GM23338 (cell line): ENCODE results near the gene DTNA. TPM values are rescaled to one million over a fixed set of nuclear protein-coding genes. Genes with fewer than 3 reads are reported as not detected.

Source experiments
- ATAC-seq: fragments of 200-7000 bp; cut with Tn5 transposase; 3 replicates; pipeline ENCODE4 v1.9.1; 2020
- DNase-seq: peaks from one replicate; pipeline ENCODE4 v3.0.0-alpha.2; 2015; ENCODE audit warnings: low spot score
- H2AFZ ChIP-seq: fragments of 200-600 bp; sonication (generic); 2 replicates; pipeline ENCODE4 v1.8.0; 2016; ENCODE audit warnings: antibody characterized with exemption, mild to moderate bottlenecking, moderate library complexity
- H3F3A ChIP-seq: fragments of 200-600 bp; sonication (generic); replicated peaks from 2 replicates; pipeline ENCODE4 v1.8.0; 2017; ENCODE audit warnings: antibody characterized with exemption, mixed run types, low read depth
- H3K27ac ChIP-seq: fragments of 200-600 bp; sonication (generic); 2 replicates; pipeline ENCODE4 v1.6.1; 2016; ENCODE audit warnings: low read depth
- H3K27me3 ChIP-seq: fragments of 200-600 bp; sonication (generic); 2 replicates; pipeline ENCODE4 v1.8.0; 2016; ENCODE audit warnings: mild to moderate bottlenecking, mixed run types, moderate library complexity; ENCODE audit not compliant: insufficient read depth
- H3K36me3 ChIP-seq: fragments of 200-600 bp; sonication (generic); 2 replicates; pipeline ENCODE4 v1.8.0; 2016; ENCODE audit warnings: mild to moderate bottlenecking; ENCODE audit not compliant: insufficient read depth
- H3K4me1 ChIP-seq: fragments of 200-600 bp; sonication (generic); 2 replicates; pipeline ENCODE4 v1.8.0; 2016; ENCODE audit warnings: mild to moderate bottlenecking, moderate library complexity; ENCODE audit not compliant: insufficient read depth
- H3K4me2 ChIP-seq: fragments of 200-600 bp; sonication (generic); 2 replicates; pipeline ENCODE4 v1.7.1; 2017; ENCODE audit warnings: mixed run types
- H3K4me3 ChIP-seq: fragments of 200-600 bp; sonication (generic); 2 replicates; pipeline ENCODE4 v1.6.1; 2016; ENCODE audit warnings: mixed run types
- H3K79me2 ChIP-seq: fragments of 200-600 bp; sonication (generic); replicated peaks from 2 replicates; pipeline ENCODE4 v1.8.0; 2017; ENCODE audit warnings: mild to moderate bottlenecking; ENCODE audit not compliant: insufficient read depth
- H3K9me2 ChIP-seq: fragments of 200-600 bp; sonication (generic); 2 replicates; pipeline ENCODE4 v1.8.0; 2017; ENCODE audit not compliant: insufficient read depth
- H4K20me1 ChIP-seq: fragments of 200-600 bp; sonication (generic); replicated peaks from 2 replicates; pipeline ENCODE4 v1.8.0; 2017; ENCODE audit warnings: mild to moderate bottlenecking; ENCODE audit not compliant: insufficient read depth
- H3K27ac Mint-ChIP-seq: 2 replicates; pipeline ENCODE4 v1.8.0; 2020; ENCODE audit warnings: inconsistent platforms, mild to moderate bottlenecking, moderate library complexity, mixed read lengths
- H3K27me3 Mint-ChIP-seq: 3 replicates; pipeline ENCODE4 v1.8.0; 2022; ENCODE audit warnings: low read depth, mild to moderate bottlenecking, moderate library complexity, mixed read lengths, inconsistent platforms; ENCODE audit not compliant: insufficient read depth, poor library complexity
- H3K36me3 Mint-ChIP-seq: 3 replicates; pipeline ENCODE4 v1.8.0; 2021; ENCODE audit warnings: low read depth, mild to moderate bottlenecking, inconsistent platforms, moderate library complexity, mixed read lengths
- H3K4me1 Mint-ChIP-seq: 3 replicates; pipeline ENCODE4 v1.8.0; 2020; ENCODE audit warnings: mild to moderate bottlenecking, inconsistent platforms, mixed read lengths
- H3K4me3 Mint-ChIP-seq: 3 replicates; pipeline ENCODE4 v1.8.0; 2021; ENCODE audit warnings: moderate library complexity, mild to moderate bottlenecking, inconsistent platforms, mixed read lengths
- H3K9me3 Mint-ChIP-seq: 3 replicates; pipeline ENCODE4 v1.8.0; 2020; ENCODE audit warnings: moderate library complexity, mild to moderate bottlenecking, inconsistent platforms, mixed read lengths
- CREB1 ChIP-seq: fragments of 250-450 bp; sonication (Bioruptor Pico); IDR thresholded peaks from 2 replicates; pipeline ENCODE4 v1.5.0; 2020; ENCODE audit warnings: low read depth, mild to moderate bottlenecking, moderate library complexity
- CTCF ChIP-seq, 2 experiments: fragments of 200-600 bp in 1 of 2; sonication (generic) in 1 of 2; conservative IDR thresholded peaks; 2 replicates each; pipeline versions ENCODE4 v1.5.1 to v1.6.1; 2016 to 2017; ENCODE audit warnings: antibody characterized with exemption in 2 of 2, low read depth in 2 of 2, mild to moderate bottlenecking in 2 of 2, moderate library complexity in 1 of 2
- ETS1 ChIP-seq: IDR thresholded peaks from 2 replicates; pipeline ENCODE4 v1.6.1; 2016; ENCODE audit warnings: antibody characterized with exemption
- EZH2 ChIP-seq: fragments of 200-600 bp; sonication (generic); IDR thresholded peaks from one replicate; pipeline ENCODE4 v1.8.0; 2017; ENCODE audit warnings: antibody characterized with exemption, mild to moderate bottlenecking, low read depth; ENCODE audit not compliant: unreplicated experiment
- EZH2phosphoT487 ChIP-seq: fragments of 200-600 bp; sonication (generic); IDR thresholded peaks from one replicate; pipeline ENCODE4 v1.8.1; 2018; ENCODE audit warnings: antibody characterized with exemption; ENCODE audit not compliant: unreplicated experiment
- JUNB ChIP-seq: IDR thresholded peaks from one replicate; pipeline ENCODE4 v1.6.1; 2016; ENCODE audit warnings: antibody characterized with exemption; ENCODE audit not compliant: unreplicated experiment
- NANOG ChIP-seq: IDR thresholded peaks from 2 replicates; pipeline ENCODE4 v1.6.1; 2016; ENCODE audit warnings: antibody characterized with exemption, borderline replicate concordance
- POLR2AphosphoS5 ChIP-seq: IDR thresholded peaks from 2 replicates; pipeline ENCODE4 v1.6.1; 2016; ENCODE audit warnings: antibody characterized with exemption, low read depth
- REST ChIP-seq: IDR thresholded peaks from one replicate; pipeline ENCODE4 v1.6.1; 2018; ENCODE audit warnings: antibody characterized with exemption; ENCODE audit not compliant: unreplicated experiment
- STAT1 ChIP-seq: IDR thresholded peaks from one replicate; pipeline ENCODE4 v1.6.1; 2016; ENCODE audit warnings: antibody characterized with exemption; ENCODE audit not compliant: unreplicated experiment
- ZNF114 ChIP-seq: fragments of 250-450 bp; sonication (Bioruptor Pico); IDR thresholded peaks from 2 replicates; pipeline ENCODE4 v1.5.0; 2020; ENCODE audit warnings: mild to moderate bottlenecking, moderate library complexity
- ZNF331 ChIP-seq: fragments of 250-450 bp; sonication (Bioruptor Pico); IDR thresholded peaks from 2 replicates; pipeline ENCODE4 v1.5.0; 2020; ENCODE audit warnings: low read depth, mild to moderate bottlenecking, moderate library complexity
- polyA plus RNA-seq: library from polyadenylated mRNA; unstranded; fragments of >200 nt; fragmentation: Nextera tagmentation; extraction: Ambion mirVana; gene quantifications from 2 replicates; pipeline ENCODE4 v1.2.1, GENCODE V29; 2016
- total RNA-seq: library from RNA; depleted of rRNA; stranded (reverse); fragments of >200 nt; shearing (Covaris generic); gene quantifications from 2 replicates; pipeline ENCODE4 v1.2.3, GENCODE V29; 2014

Gene DTNA
- total and polyA plus RNA-seq, 2 experiments from 2014 or later, result 11.5 to 25.1 TPM

GRCh38 chr18:34740101-34740500, 30.0 kb downstream of the DTNA start:
- no peaks in the 10 kb centered on the region for H3K36me3 Mint-ChIP-seq
- H3K79me2 ChIP-seq, result no peaks in the 10 kb centered on the region
- H3K27ac ChIP-seq, result no peak overlapping the region
- no peaks in the 10 kb centered on the region for H3K9me3 Mint-ChIP-seq
- H3K36me3 ChIP-seq, result no peaks in the 10 kb centered on the region
- no peak overlapping the region for H2AFZ ChIP-seq
- H3K27me3 ChIP-seq, result no peaks in the 10 kb centered on the region
- no peak overlapping the region for H3K27ac Mint-ChIP-seq
- no peak for ATAC-seq
- H3K4me3 ChIP-seq, result no peak overlapping the region
- H3K27me3 Mint-ChIP-seq, result peaks cover 1% of the 10 kb centered on the region
- no peak overlapping the region for H3K4me3 Mint-ChIP-seq
- H3K4me1 ChIP-seq, result no peaks in the 10 kb centered on the region
- no peak overlapping the region for H3K4me2 ChIP-seq
- peaks cover 6% of the 10 kb centered on the region for H3K4me1 Mint-ChIP-seq
- no peaks in the 10 kb centered on the region for H3F3A ChIP-seq
- H3K9me2 ChIP-seq, result no peaks in the 10 kb centered on the region
- TF ChIP-seq POLR2AphosphoS5 (no peak), EZH2 (no peak), CTCF (conservative IDR thresholded peaks at IDR 0.05; ENCODE audit: low read depth in 2 of 2) (no peak), ETS1 (no peak), ZNF114 (CRISPR knock-in tag) (no peak), CREB1 (CRISPR knock-in tag) (no peak), NANOG (no peak), STAT1 (no peak)
- DNase-seq, result no peak
- no peaks in the 10 kb centered on the region for H4K20me1 ChIP-seq

GRCh38 chr18:34740724-34741123, 30.6 kb downstream of the DTNA start:
- Histone ChIP-seq H3K9me2 (no peaks in the 10 kb centered on the region), H4K20me1 (no peaks in the 10 kb centered on the region), H3K4me3 (no peak overlapping the region), H3K27me3 (no peaks in the 10 kb centered on the region), H3K79me2 (no peaks in the 10 kb centered on the region), H3K27ac (no peak overlapping the region), H3K36me3 (no peaks in the 10 kb centered on the region), H2AFZ (no peak overlapping the region), H3K4me1 (no peaks in the 10 kb centered on the region), H3F3A (no peaks in the 10 kb centered on the region), H3K4me2 (no peak overlapping the region)
- Mint-ChIP-seq H3K4me3 (no peak overlapping the region), H3K9me3 (no peaks in the 10 kb centered on the region), H3K27ac (no peak overlapping the region), H3K27me3 (peaks cover 1% of the 10 kb centered on the region), H3K4me1 (peaks cover 6% of the 10 kb centered on the region), H3K36me3 (no peaks in the 10 kb centered on the region)
- DNase-seq (no peak), ATAC-seq (no peak)
- no peak for TF ChIP-seq ETS1
- no peak for TF ChIP-seq CREB1 (CRISPR knock-in tag)
- no peak for TF ChIP-seq JUNB
- no peak for TF ChIP-seq ZNF331 (CRISPR knock-in tag)
- TF ChIP-seq ZNF114 (CRISPR knock-in tag), result no peak
- no peak for TF ChIP-seq STAT1
- no peak for TF ChIP-seq NANOG
- no peak for TF ChIP-seq EZH2phosphoT487
- TF ChIP-seq CTCF (conservative IDR thresholded peaks at IDR 0.05; ENCODE audit: low read depth in 2 of 2), result no peak
- TF ChIP-seq POLR2AphosphoS5, result no peak
- TF ChIP-seq REST, result no peak
- TF ChIP-seq EZH2, result no peak
